Dendritic cell treated with granulocyte-macrophage colony-stimulating factor and Interleukin-4, amounts not matched to agents 40 ng/mL and 50 ng/mL, for 4 days (primary cell): ENCODE data around the gene WDFY3.

Experiments
- H3K27ac Mint-ChIP-seq: one replicate; pipeline ENCODE4 v1.8.0; 2022; ENCODE audit warnings: mild to moderate bottlenecking, mixed read lengths
- H3K27me3 Mint-ChIP-seq: one replicate; pipeline ENCODE4 v1.8.0; 2022; ENCODE audit warnings: mild to moderate bottlenecking, mixed read lengths
- H3K36me3 Mint-ChIP-seq: one replicate; pipeline ENCODE4 v1.8.0; 2022; ENCODE audit warnings: low read depth, mixed read lengths
- H3K4me1 Mint-ChIP-seq: one replicate; pipeline ENCODE4 v1.8.0; 2022; ENCODE audit warnings: low read depth, mixed read lengths
- H3K4me3 Mint-ChIP-seq: one replicate; pipeline ENCODE4 v1.8.0; 2022; ENCODE audit warnings: mild to moderate bottlenecking, moderate library complexity, mixed read lengths
- H3K9me3 Mint-ChIP-seq: one replicate; pipeline ENCODE4 v1.8.0; 2022; ENCODE audit warnings: mixed read lengths
- intact Hi-C: fragments of 100-400 bp; cut with micrococcal nuclease; formaldehyde crosslinking; loops from one replicate; pipeline ENCODE4 v1.15.0; 2022

WDFY3 gene

GRCh38 chr4:84651499-84651898 lies 315.0 kb downstream of the WDFY3 start:
- H3K4me1 Mint-ChIP-seq = peaks cover 18% of the 10 kb centered on the region
- H3K27me3 Mint-ChIP-seq = no peaks in the 10 kb centered on the region
- intact Hi-C loops = no loop called here
- H3K9me3 Mint-ChIP-seq = peaks cover 5% of the 10 kb centered on the region
- H3K27ac Mint-ChIP-seq = no peak overlapping the region
- no peak overlapping the region for H3K4me3 Mint-ChIP-seq
- H3K36me3 Mint-ChIP-seq = peaks cover 19% of the 10 kb centered on the region

- Mint-ChIP-seq H3K4me3 (no peak overlapping the region), H3K27ac (no peak overlapping the region), H3K9me3 (no peaks in the 10 kb centered on the region), H3K36me3 (peaks cover 24% of the 10 kb centered on the region), H3K4me1 (peaks cover 18% of the 10 kb centered on the region), H3K27me3 (no peaks in the 10 kb centered on the region)
- intact Hi-C loops = no loop called here
These were observed 317.4 kb downstream of the WDFY3 start for GRCh38 chr4:84648863-84649647.

- H3K27me3 Mint-ChIP-seq = no peaks in the 10 kb centered on the region
- peaks cover 24% of the 10 kb centered on the region for H3K36me3 Mint-ChIP-seq
- no peaks in the 10 kb centered on the region for H3K9me3 Mint-ChIP-seq
- peaks cover 18% of the 10 kb centered on the region for H3K4me1 Mint-ChIP-seq
- intact Hi-C loops = no loop called here
- no peak overlapping the region for H3K27ac Mint-ChIP-seq
- no peak overlapping the region for H3K4me3 Mint-ChIP-seq
These were observed 318.3 kb downstream of the WDFY3 start for GRCh38 chr4:84648178-84648577.

- H3K9me3 Mint-ChIP-seq = no peaks in the 10 kb centered on the region
- H3K27ac Mint-ChIP-seq = no peak overlapping the region
- H3K27me3 Mint-ChIP-seq = no peaks in the 10 kb centered on the region
- peaks cover 18% of the 10 kb centered on the region for H3K4me1 Mint-ChIP-seq
- no peak overlapping the region for H3K4me3 Mint-ChIP-seq
- H3K36me3 Mint-ChIP-seq = peaks cover 32% of the 10 kb centered on the region
- intact Hi-C loops = no loop called here
These were observed 319.1 kb downstream of the WDFY3 start for GRCh38 chr4:84647312-84647884.

GRCh38 chr4:84644087-84644486 lies 322.4 kb downstream of the WDFY3 start:
- Mint-ChIP-seq H3K36me3 (peaks cover 22% of the 10 kb centered on the region), H3K27me3 (no peaks in the 10 kb centered on the region), H3K4me1 (peaks cover 12% of the 10 kb centered on the region), H3K9me3 (no peaks in the 10 kb centered on the region), H3K4me3 (no peak overlapping the region), H3K27ac (no peak overlapping the region)
- intact Hi-C loops = no loop called here

GRCh38 chr4:84639145-84639544 lies 327.3 kb downstream of the WDFY3 start:
- no peak overlapping the region for H3K4me3 Mint-ChIP-seq
- peaks cover 36% of the 10 kb centered on the region for H3K36me3 Mint-ChIP-seq
- H3K9me3 Mint-ChIP-seq = no peaks in the 10 kb centered on the region
- no peak overlapping the region for H3K27ac Mint-ChIP-seq
- H3K4me1 Mint-ChIP-seq = no peaks in the 10 kb centered on the region
- peaks cover 5% of the 10 kb centered on the region for H3K27me3 Mint-ChIP-seq
- intact Hi-C loops = no loop called here

GRCh38 chr4:84638092-84638491 lies 328.4 kb downstream of the WDFY3 start:
- no peaks in the 10 kb centered on the region for H3K4me1 Mint-ChIP-seq
- peaks cover 35% of the 10 kb centered on the region for H3K36me3 Mint-ChIP-seq
- H3K9me3 Mint-ChIP-seq = no peaks in the 10 kb centered on the region
- no peak overlapping the region for H3K27ac Mint-ChIP-seq
- peaks cover 5% of the 10 kb centered on the region for H3K27me3 Mint-ChIP-seq
- H3K4me3 Mint-ChIP-seq = no peak overlapping the region
- intact Hi-C loops = no loop called here

GRCh38 chr4:84634961-84635360 lies 331.5 kb downstream of the WDFY3 start:
- Mint-ChIP-seq H3K9me3 (no peaks in the 10 kb centered on the region), H3K4me3 (no peak overlapping the region), H3K4me1 (no peaks in the 10 kb centered on the region), H3K27me3 (peaks cover 5% of the 10 kb centered on the region), H3K36me3 (peaks cover 28% of the 10 kb centered on the region), H3K27ac (no peak overlapping the region)
- intact Hi-C loops = no loop called here

GRCh38 chr4:84632092-84632491 lies 334.4 kb downstream of the WDFY3 start:
- peaks cover 7% of the 10 kb centered on the region for H3K27me3 Mint-ChIP-seq
- no peak overlapping the region for H3K27ac Mint-ChIP-seq
- peaks cover 18% of the 10 kb centered on the region for H3K36me3 Mint-ChIP-seq
- no peak overlapping the region for H3K4me3 Mint-ChIP-seq
- H3K9me3 Mint-ChIP-seq = no peaks in the 10 kb centered on the region
- H3K4me1 Mint-ChIP-seq = no peaks in the 10 kb centered on the region
- intact Hi-C loops = no loop called here

GRCh38 chr4:84631573-84631972 lies 334.9 kb downstream of the WDFY3 start:
- H3K27me3 Mint-ChIP-seq = peaks cover 7% of the 10 kb centered on the region
- H3K4me3 Mint-ChIP-seq = no peak overlapping the region
- no peaks in the 10 kb centered on the region for H3K9me3 Mint-ChIP-seq
- intact Hi-C loops = no loop called here
- no peaks in the 10 kb centered on the region for H3K4me1 Mint-ChIP-seq
- H3K27ac Mint-ChIP-seq = no peak overlapping the region
- peaks cover 13% of the 10 kb centered on the region for H3K36me3 Mint-ChIP-seq

- peaks cover 18% of the 10 kb centered on the region for H3K36me3 Mint-ChIP-seq
- H3K4me1 Mint-ChIP-seq = peaks cover 5% of the 10 kb centered on the region
- H3K27ac Mint-ChIP-seq = no peak overlapping the region
- no peak overlapping the region for H3K4me3 Mint-ChIP-seq
- H3K9me3 Mint-ChIP-seq = no peaks in the 10 kb centered on the region
- intact Hi-C loops = no loop called here
- peaks cover 2% of the 10 kb centered on the region for H3K27me3 Mint-ChIP-seq
These were observed 339.8 kb downstream of the WDFY3 start for GRCh38 chr4:84626673-84627072.

- H3K4me3 Mint-ChIP-seq = no peak overlapping the region
- H3K27me3 Mint-ChIP-seq = peaks cover 2% of the 10 kb centered on the region
- H3K27ac Mint-ChIP-seq = no peak overlapping the region
- peaks cover 19% of the 10 kb centered on the region for H3K36me3 Mint-ChIP-seq
- H3K4me1 Mint-ChIP-seq = peaks cover 5% of the 10 kb centered on the region
- H3K9me3 Mint-ChIP-seq = no peaks in the 10 kb centered on the region
- intact Hi-C loops = no loop called here
These were observed 342.8 kb downstream of the WDFY3 start for GRCh38 chr4:84623661-84624060.

GRCh38 chr4:84622959-84623358 lies 343.5 kb downstream of the WDFY3 start:
- Mint-ChIP-seq H3K36me3 (peaks cover 26% of the 10 kb centered on the region), H3K27me3 (no peaks in the 10 kb centered on the region), H3K4me1 (peaks cover 5% of the 10 kb centered on the region), H3K9me3 (no peaks in the 10 kb centered on the region), H3K4me3 (no peak overlapping the region), H3K27ac (no peak overlapping the region)
- intact Hi-C loops = no loop called here
